Raji (cell line): ENCODE data around the gene C2orf78.

Source experiments
- POLR2A ChIP-seq: IDR thresholded peaks from 2 replicates; pipeline ENCODE4 v1.6.1; 2011; ENCODE audit warnings: low read depth, low read length, control low read depth; ENCODE audit not compliant: insufficient read depth

The C2orf78 gene

DNA sequence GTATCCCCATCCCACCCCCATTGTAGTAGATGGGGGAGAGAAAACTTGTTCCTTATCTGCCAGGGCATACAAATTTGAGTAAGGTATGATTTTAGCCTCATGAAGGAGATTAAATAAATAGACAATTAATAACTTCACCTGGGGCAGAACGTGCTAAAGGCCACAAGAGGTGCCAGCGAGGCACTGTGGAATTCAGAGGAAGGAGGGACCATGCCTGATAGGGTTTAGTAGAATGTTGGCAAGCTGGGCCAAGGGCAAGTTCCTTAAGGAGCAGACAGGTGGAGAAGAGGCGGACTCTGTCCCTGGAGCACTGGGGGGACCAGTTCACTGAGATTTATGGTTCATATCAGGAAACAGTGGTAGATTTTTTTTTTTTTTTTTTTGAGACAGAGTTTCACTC is 67.3 kb downstream of the C2orf78 start:
- no peak for TF ChIP-seq POLR2A

- TF ChIP-seq POLR2A: no peak
Observed at GRCh38 chr2:73852020-73852419, 68.0 kb downstream of the C2orf78 start.

- TF ChIP-seq POLR2A: no peak
Observed at GRCh38 chr2:73855526-73855925, 71.5 kb downstream of the C2orf78 start.

DNA sequence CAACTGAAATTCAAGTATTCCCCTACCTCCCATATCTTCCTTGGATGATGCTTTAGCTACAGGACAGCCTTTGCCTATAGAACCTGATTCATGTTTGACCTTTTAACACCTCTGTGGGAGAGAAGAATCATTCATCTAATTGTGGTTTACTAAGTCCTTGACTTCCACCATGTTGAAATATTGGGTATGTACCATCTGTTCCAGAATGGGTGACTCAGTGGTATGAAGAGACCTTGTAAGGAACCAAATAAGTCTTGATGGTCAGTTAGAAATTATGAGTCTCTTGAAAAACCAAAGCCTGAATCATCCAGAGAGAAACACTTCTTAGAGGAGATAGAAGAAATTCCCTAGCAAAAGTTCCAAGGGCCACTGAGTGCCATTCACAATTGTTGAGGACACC is 72.2 kb downstream of the C2orf78 start:
- TF ChIP-seq POLR2A: no peak

DNA sequence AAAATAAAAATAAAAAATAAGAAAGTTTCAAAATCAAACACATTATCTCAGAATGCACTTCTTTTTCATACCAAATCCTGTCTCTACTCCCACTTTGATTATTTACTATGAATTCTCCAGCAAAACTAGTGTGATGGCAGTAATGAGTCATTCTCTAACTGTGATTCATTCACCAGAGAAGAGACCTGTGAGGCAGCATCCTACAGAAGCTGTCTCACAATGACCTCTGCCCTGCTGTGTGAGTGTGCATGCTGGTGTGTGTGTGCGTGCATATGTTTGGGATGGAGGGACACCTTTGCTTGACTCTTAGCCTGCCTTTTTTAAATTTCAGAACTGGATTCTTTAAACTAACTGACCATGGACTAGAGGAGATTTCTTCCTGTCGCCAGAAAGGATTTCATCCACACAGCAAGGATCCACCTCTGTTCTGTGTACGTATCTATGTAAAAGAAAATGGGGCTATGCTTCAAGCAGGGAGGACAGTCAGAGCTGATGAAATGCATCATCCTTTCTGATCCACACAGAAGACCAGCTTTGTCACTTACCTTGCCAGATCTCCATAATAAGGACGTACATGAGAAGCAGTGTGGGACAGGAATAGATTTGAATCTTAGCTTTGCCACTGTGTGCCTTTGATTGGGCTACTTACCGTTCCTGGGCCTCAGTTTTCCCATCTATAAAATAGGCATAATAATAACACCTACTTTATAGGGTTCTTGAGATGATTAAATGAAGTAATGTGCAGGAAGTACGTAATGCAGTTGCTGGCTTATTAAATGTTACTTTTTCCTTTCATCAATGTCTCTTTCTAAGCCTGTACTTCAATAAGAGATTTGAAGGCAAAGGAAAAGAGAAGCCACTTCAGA is 76.0 kb downstream of the C2orf78 start:
- TF ChIP-seq POLR2A: no peak

- no peak for TF ChIP-seq POLR2A
Observed at GRCh38 chr2:73862987-73863386, 79.0 kb downstream of the C2orf78 start.
